ENCODE data around the gene CST6. TPM values are rescaled to one million over a fixed set of nuclear protein-coding genes. Genes with fewer than 3 reads are reported as not detected.

Gene CST6
- total RNA-seq, 1 donor from 2014 or later = not detected

DNA sequence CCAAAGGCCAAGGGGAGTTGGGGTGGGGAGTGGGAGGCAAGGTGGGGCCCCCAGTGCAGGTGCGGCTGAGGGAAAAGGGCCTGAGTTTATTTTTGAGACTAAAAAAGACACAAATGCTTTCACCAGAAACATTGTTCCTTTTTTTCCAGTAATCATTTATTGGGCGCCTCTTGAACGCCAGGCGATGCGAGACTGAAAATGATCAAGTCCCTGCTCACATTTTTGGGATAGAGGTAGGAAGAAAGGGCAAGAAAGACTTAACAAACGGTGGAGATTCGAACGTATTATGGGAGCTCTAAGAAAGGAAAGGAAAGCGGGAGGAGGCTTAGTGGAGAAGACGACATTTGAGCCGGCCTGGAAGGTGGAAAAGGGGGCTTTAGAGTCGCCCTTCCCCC is 39.6 kb downstream of the CST6 start:
- DNase-seq (ENCODE audit: low spot score, unreplicated experiment) = no peak
- no peaks in the 10 kb centered on the region for H3K9me3 Mint-ChIP-seq (ENCODE audit: low read depth)
- H3K27ac Mint-ChIP-seq = peak overlapping the region; percentile 98
- H3K4me1 Mint-ChIP-seq (ENCODE audit: low read depth) = peaks cover 32% of the 10 kb centered on the region
- H3K4me3 Mint-ChIP-seq (ENCODE audit: low read depth) = peak overlapping the region; percentile 99
- peaks cover 11% of the 10 kb centered on the region for H3K36me3 Mint-ChIP-seq (ENCODE audit: insufficient read depth)
- TF ChIP-seq, protein P1, sequence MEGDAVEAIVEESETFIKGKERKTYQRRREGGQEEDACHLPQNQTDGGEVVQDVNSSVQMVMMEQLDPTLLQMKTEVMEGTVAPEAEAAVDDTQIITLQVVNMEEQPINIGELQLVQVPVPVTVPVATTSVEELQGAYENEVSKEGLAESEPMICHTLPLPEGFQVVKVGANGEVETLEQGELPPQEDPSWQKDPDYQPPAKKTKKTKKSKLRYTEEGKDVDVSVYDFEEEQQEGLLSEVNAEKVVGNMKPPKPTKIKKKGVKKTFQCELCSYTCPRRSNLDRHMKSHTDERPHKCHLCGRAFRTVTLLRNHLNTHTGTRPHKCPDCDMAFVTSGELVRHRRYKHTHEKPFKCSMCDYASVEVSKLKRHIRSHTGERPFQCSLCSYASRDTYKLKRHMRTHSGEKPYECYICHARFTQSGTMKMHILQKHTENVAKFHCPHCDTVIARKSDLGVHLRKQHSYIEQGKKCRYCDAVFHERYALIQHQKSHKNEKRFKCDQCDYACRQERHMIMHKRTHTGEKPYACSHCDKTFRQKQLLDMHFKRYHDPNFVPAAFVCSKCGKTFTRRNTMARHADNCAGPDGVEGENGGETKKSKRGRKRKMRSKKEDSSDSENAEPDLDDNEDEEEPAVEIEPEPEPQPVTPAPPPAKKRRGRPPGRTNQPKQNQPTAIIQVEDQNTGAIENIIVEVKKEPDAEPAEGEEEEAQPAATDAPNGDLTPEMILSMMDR (IDR thresholded peaks at IDR 0.05; ENCODE audit: unreplicated experiment) = no peak
- H3K27me3 Mint-ChIP-seq = no peaks in the 10 kb centered on the region

DNA sequence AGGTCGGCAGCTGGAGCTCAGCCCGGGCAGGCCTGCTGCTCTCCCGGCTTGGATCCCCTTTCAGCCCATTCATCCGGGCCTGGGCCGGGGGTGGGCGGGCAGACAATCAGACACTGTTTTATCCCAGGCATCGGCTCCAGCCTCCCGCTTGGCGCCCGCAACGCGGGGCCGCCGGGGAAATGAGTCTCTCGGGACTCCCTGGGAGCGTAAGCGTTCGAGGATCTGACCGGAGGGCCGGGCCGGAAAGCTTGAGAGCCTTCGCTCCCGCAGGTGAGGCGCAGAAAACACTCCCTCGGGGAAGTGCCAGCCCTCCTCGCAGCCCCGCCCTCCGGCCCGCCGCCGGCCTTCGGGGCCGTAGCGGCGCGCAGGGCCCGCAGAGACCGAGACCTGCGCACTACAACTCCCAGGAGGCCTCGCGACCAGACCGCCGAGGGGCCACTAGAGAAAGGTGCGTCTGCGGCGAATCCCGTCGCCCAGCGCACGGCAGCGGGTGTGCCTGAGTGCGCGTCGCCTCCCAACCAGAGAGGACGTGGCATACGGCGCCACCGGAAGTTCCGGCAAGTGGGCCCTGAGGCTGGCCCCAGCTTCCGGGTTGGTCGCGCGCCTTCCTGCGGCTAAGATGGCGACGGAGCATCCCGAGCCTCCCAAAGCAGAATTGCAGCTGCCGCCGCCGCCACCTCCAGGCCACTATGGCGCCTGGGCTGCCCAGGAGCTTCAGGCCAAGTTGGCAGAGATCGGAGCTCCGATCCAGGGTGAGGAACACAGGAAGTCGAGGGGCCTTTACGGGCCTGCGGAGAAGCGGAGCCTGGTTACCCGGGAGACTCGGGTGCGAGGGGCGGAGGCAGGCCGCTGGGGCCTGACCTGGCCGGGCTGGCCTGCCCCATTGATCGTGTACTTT is 40.2 kb downstream of the CST6 start, which contains the start of gene SF3B2:
SF3B2 (plus strand) TSS at position 599 of the 898 bp plus-strand sequence; CDS start at position 620, 21 bp downstream.
- Mint-ChIP-seq H3K36me3 (ENCODE audit: insufficient read depth) (peaks cover 11% of the 10 kb centered on the region), H3K9me3 (ENCODE audit: low read depth) (no peaks in the 10 kb centered on the region), H3K27me3 (no peaks in the 10 kb centered on the region), H3K4me3 (ENCODE audit: low read depth) (peak within 1 kb of the TSS; percentile 99), H3K27ac (peak within 1 kb of the TSS; percentile 98), H3K4me1 (ENCODE audit: low read depth) (peaks cover 32% of the 10 kb centered on the region)
- peak; percentile 96 for DNase-seq (ENCODE audit: low spot score, unreplicated experiment)
- TF ChIP-seq, protein P1 (IDR thresholded peaks at IDR 0.05; ENCODE audit: unreplicated experiment) = no peak

DNA sequence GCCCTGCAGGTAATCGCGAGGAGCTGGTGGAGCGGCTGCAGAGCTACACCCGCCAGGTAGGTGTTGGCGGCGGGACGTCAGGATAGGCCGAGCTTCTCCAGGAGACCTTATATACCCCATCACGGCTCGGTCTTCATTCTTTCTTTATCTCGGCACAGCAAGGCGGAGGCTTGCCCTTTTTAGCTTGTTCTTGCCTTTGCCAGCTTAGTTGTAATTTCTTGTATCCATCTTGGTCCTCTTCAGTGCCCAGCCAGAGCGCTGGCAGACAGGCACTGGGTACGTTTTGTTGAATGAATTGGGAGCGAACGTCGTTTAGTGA is 40.8 kb downstream of the CST6 start:
- H3K4me3 Mint-ChIP-seq (ENCODE audit: low read depth) = peak overlapping the region; percentile 99
- TF ChIP-seq, protein P1 (IDR thresholded peaks at IDR 0.05; ENCODE audit: unreplicated experiment) = no peak
- H3K27me3 Mint-ChIP-seq = no peaks in the 10 kb centered on the region
- DNase-seq (ENCODE audit: low spot score, unreplicated experiment) = no peak
- peaks cover 14% of the 10 kb centered on the region for H3K36me3 Mint-ChIP-seq (ENCODE audit: insufficient read depth)
- no peaks in the 10 kb centered on the region for H3K9me3 Mint-ChIP-seq (ENCODE audit: low read depth)
- H3K4me1 Mint-ChIP-seq (ENCODE audit: low read depth) = peaks cover 32% of the 10 kb centered on the region
- peak overlapping the region; percentile 97 for H3K27ac Mint-ChIP-seq

DNA sequence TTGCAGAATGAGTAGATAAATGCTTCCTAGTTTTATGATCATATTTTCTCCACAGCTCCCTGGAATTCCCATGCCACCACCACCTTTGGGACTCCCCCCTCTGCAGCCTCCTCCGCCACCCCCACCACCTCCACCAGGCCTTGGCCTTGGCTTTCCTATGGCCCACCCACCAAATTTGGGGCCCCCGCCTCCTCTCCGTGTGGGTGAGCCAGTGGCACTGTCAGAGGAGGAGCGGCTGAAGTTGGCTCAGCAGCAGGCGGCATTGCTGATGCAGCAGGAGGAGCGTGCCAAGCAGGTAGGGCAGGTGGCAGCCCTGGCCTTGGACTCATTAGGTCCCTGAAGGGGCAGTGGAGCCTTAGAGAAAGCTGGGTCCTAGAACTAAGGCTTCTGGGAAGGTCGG is 43.2 kb downstream of the CST6 start:
- DNase-seq (ENCODE audit: low spot score, unreplicated experiment) = no peak
- H3K27me3 Mint-ChIP-seq = no peaks in the 10 kb centered on the region
- H3K36me3 Mint-ChIP-seq (ENCODE audit: insufficient read depth) = peaks cover 25% of the 10 kb centered on the region
- H3K4me3 Mint-ChIP-seq (ENCODE audit: low read depth) = no peak overlapping the region
- no peaks in the 10 kb centered on the region for H3K9me3 Mint-ChIP-seq (ENCODE audit: low read depth)
- TF ChIP-seq, protein P1 (IDR thresholded peaks at IDR 0.05; ENCODE audit: unreplicated experiment) = no peak
- no peak overlapping the region for H3K27ac Mint-ChIP-seq
- peaks cover 26% of the 10 kb centered on the region for H3K4me1 Mint-ChIP-seq (ENCODE audit: low read depth)

DNA sequence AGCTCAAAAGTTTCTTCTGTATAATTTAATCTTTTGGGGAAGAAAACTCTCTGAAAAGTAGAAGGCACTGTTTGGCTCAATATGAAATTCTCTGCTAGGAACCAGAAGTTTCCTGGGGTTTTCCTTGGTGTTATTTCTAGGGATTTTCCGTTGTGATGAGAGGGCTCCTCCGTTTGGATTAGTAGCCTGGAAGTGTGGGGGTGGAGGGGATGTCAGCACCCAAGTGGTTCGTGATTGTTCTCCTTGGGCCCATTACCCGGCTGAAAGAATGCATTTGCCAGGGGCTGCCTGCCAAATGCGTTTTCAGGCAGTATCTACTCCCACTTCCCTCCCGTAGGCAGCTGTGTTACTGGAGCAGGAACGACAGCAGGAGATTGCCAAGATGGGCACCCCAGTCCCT is 44.7 kb downstream of the CST6 start:
- no peak for DNase-seq (ENCODE audit: low spot score, unreplicated experiment)
- Mint-ChIP-seq H3K27me3 (no peaks in the 10 kb centered on the region), H3K9me3 (ENCODE audit: low read depth) (no peaks in the 10 kb centered on the region), H3K4me1 (ENCODE audit: low read depth) (peaks cover 15% of the 10 kb centered on the region), H3K27ac (no peak overlapping the region), H3K36me3 (ENCODE audit: insufficient read depth) (peaks cover 32% of the 10 kb centered on the region), H3K4me3 (ENCODE audit: low read depth) (no peak overlapping the region)
- TF ChIP-seq, protein P1 (IDR thresholded peaks at IDR 0.05; ENCODE audit: unreplicated experiment) = no peak
